Measurements from ENCODE around the gene PPARA.

The PPARA gene

DNA sequence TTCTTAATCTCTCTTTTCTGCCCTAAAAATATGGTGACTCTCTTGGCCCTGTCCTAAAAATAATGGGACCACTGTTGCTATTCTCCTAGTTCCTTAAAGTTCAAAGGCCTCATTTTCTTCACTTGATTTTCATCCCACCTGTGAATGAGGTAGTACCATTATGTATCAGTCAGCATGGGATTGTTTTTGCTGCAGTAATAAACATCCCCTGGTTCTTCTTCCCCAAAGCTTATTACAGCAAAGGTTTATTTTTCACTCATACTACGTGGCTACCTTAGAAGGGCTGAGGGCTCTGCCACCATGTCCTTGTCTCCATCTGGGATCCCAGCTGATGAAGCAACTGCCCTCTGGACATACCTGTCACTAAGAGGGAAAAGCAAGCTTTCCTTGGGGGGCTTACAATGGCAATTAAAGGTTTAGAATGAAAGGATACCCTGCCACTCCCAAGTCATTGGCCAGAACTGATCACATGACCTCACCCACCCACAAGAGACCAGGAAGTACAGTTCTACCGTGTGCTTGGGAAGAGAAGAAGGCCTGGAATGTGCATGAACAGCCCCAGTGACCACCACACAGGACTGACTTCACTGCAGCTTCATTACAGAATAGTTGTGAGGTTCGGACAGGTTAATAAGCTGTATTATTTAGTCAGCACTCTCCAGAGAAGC is 125.3 kb downstream of the PPARA start:
- H3F3A ChIP-seq (ENCODE audit: insufficient read depth, low read length): no peaks in the 10 kb centered on the region
- no peak overlapping the region for H3K4me2 ChIP-seq (ENCODE audit: low read length)
- H3K9me2 ChIP-seq (ENCODE audit: low read depth, low read length): no peaks in the 10 kb centered on the region
- no peaks in the 10 kb centered on the region for H3K9me3 ChIP-seq (ENCODE audit: low read length)
- peaks cover 10% of the 10 kb centered on the region for H3K27me3 ChIP-seq (ENCODE audit: insufficient read depth, low read length)
- no peak overlapping the region for H2AFZ ChIP-seq (ENCODE audit: low read length)
- H3K4me3 ChIP-seq (ENCODE audit: low read depth, low read length, poor library complexity, severe bottlenecking): no peak overlapping the region
- H3K4me1 ChIP-seq (ENCODE audit: insufficient read depth, low read length, severe bottlenecking): peaks cover under 1% of the 10 kb centered on the region
- H3K9ac ChIP-seq (ENCODE audit: low read length): no peak overlapping the region
- no peaks in the 10 kb centered on the region for H4K20me1 ChIP-seq (ENCODE audit: insufficient read depth, low read length)
- H3K79me2 ChIP-seq (ENCODE audit: insufficient read depth, low read length): no peaks in the 10 kb centered on the region
- H3K27ac ChIP-seq (ENCODE audit: low read depth, low read length, poor library complexity, severe bottlenecking): no peak overlapping the region
- H3K36me3 ChIP-seq (ENCODE audit: insufficient read depth, low read length): no peaks in the 10 kb centered on the region
- TF ChIP-seq, protein P1, sequence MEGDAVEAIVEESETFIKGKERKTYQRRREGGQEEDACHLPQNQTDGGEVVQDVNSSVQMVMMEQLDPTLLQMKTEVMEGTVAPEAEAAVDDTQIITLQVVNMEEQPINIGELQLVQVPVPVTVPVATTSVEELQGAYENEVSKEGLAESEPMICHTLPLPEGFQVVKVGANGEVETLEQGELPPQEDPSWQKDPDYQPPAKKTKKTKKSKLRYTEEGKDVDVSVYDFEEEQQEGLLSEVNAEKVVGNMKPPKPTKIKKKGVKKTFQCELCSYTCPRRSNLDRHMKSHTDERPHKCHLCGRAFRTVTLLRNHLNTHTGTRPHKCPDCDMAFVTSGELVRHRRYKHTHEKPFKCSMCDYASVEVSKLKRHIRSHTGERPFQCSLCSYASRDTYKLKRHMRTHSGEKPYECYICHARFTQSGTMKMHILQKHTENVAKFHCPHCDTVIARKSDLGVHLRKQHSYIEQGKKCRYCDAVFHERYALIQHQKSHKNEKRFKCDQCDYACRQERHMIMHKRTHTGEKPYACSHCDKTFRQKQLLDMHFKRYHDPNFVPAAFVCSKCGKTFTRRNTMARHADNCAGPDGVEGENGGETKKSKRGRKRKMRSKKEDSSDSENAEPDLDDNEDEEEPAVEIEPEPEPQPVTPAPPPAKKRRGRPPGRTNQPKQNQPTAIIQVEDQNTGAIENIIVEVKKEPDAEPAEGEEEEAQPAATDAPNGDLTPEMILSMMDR (IDR thresholded peaks at IDR 0.05; ENCODE audit: low read length): no peak
- TF ChIP-seq EZH2 (IDR thresholded peaks at IDR 0.05; ENCODE audit: borderline replicate concordance, low read length): no peak

DNA sequence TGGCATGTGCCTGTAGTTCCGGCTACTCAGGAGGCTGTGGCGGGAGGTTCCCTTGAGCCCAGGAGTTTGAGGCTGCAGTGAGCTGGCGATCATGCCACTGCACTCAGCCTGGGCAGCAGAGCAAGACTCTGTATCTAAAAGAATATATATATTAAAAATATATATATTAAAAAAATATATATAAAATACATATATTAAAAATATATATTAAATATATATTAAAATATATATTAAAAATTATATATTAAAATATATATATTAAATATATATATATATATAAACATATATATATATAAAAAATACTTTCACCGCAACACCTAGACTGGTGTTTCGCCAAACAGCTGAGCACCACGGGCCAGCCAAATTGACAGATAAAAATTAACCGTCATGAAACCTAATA is 126.2 kb downstream of the PPARA start:
- Histone ChIP-seq H3K79me2 (ENCODE audit: insufficient read depth, low read length) (no peaks in the 10 kb centered on the region), H3K9me3 (ENCODE audit: low read length) (no peaks in the 10 kb centered on the region), H3K9me2 (ENCODE audit: low read depth, low read length) (no peaks in the 10 kb centered on the region), H4K20me1 (ENCODE audit: insufficient read depth, low read length) (no peaks in the 10 kb centered on the region), H3F3A (ENCODE audit: insufficient read depth, low read length) (no peaks in the 10 kb centered on the region), H3K9ac (ENCODE audit: low read length) (no peak overlapping the region), H3K4me3 (ENCODE audit: low read depth, low read length, poor library complexity, severe bottlenecking) (no peak overlapping the region), H3K36me3 (ENCODE audit: insufficient read depth, low read length) (no peaks in the 10 kb centered on the region), H3K4me1 (ENCODE audit: insufficient read depth, low read length, severe bottlenecking) (peaks cover 11% of the 10 kb centered on the region), H3K27me3 (ENCODE audit: insufficient read depth, low read length) (peaks cover 10% of the 10 kb centered on the region), H3K4me2 (ENCODE audit: low read length) (no peak overlapping the region), H2AFZ (ENCODE audit: low read length) (no peak overlapping the region), H3K27ac (ENCODE audit: low read depth, low read length, poor library complexity, severe bottlenecking) (no peak overlapping the region)
- TF ChIP-seq, protein P1 (IDR thresholded peaks at IDR 0.05; ENCODE audit: low read length): no peak
- TF ChIP-seq EZH2 (IDR thresholded peaks at IDR 0.05; ENCODE audit: borderline replicate concordance, low read length): no peak

DNA sequence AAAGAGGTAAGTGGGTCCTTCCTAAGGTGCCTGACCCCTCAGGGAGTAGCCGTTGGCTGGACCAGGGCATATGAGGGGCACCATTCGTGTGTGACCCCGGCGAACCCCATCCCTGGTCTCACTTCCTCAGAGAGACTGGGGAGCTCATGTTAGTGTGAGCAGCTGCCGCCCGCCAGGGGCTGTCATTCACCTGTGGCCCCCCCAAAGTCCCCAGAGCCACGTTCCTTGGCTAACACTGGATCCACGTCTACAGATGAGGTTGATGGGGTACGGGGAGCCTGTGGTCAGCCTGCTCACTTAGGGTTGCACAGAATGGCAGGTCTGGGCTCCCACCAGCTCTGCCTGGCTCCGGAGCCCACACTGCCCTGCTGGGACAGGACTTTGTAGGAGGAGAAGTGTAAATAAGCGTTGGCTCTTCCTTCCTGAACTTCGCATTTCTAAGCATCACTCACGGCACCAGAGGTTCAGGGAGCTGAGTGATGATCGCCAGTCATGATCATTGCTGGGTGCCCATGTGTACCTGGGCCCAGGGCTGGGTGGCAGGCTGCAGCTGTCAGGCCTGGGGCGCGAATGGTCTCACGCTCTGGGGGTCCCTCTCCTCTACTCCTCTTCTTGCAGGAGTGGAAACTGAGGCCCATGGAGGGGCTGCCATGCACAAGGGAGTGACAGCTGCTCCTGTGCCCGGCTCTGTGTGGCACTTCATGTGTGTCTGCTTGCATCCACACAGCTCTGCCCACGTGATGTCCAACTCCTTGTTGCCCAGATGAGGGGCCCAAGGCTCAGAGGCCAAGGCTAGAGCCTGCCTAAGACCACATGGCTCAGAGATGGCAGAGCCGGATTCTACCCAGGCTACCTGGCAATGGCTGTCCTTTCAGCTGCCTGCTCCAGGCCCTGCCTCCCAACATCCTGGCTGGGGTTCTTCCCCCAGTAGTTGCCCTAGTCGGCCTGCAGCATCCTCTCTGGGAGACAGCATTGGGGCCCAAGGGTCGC is 128.6 kb downstream of the PPARA start:
- Histone ChIP-seq H2AFZ (ENCODE audit: low read length) (no peak overlapping the region), H3K4me3 (ENCODE audit: low read depth, low read length, poor library complexity, severe bottlenecking) (no peak overlapping the region), H3F3A (ENCODE audit: insufficient read depth, low read length) (no peaks in the 10 kb centered on the region), H3K27me3 (ENCODE audit: insufficient read depth, low read length) (0 out of 2 replicates have a peak, but pooled peaks cover 7% of the 10 kb centered on the region), H3K79me2 (ENCODE audit: insufficient read depth, low read length) (no peaks in the 10 kb centered on the region), H3K4me1 (ENCODE audit: insufficient read depth, low read length, severe bottlenecking) (peaks cover 11% of the 10 kb centered on the region), H3K36me3 (ENCODE audit: insufficient read depth, low read length) (no peaks in the 10 kb centered on the region), H3K9ac (ENCODE audit: low read length) (no peak overlapping the region), H3K9me3 (ENCODE audit: low read length) (no peaks in the 10 kb centered on the region), H3K27ac (ENCODE audit: low read depth, low read length, poor library complexity, severe bottlenecking) (no peak overlapping the region), H3K4me2 (ENCODE audit: low read length) (no peak overlapping the region), H3K9me2 (ENCODE audit: low read depth, low read length) (no peaks in the 10 kb centered on the region), H4K20me1 (ENCODE audit: insufficient read depth, low read length) (no peaks in the 10 kb centered on the region)
- TF ChIP-seq, protein P1 (IDR thresholded peaks at IDR 0.05; ENCODE audit: low read length): no peak
- no peak for TF ChIP-seq EZH2 (IDR thresholded peaks at IDR 0.05; ENCODE audit: borderline replicate concordance, low read length)

Data from OCI-LY1 (cell line).